CD4-positive, alpha-beta T cell (primary cell): Measurements from ENCODE around the gene PRKG1. TPM values are rescaled to one million over a fixed set of nuclear protein-coding genes. Genes with fewer than 3 reads are reported as not detected.

Experiments
- ATAC-seq: fragments of 200-7000 bp; cut with Tn5 transposase; one replicate; pipeline ENCODE4 v1.10.0; 2022; ENCODE audit warnings: mild to moderate bottlenecking; ENCODE audit not compliant: poor library complexity
- CTCF ChIA-PET: fragments of 350-600 bp; sonication (Branson Sonifier 250); formaldehyde crosslinking; loops from one replicate; lab custom pipeline; 2021; ENCODE audit warnings: antibody characterized with exemption, inconsistent platforms; lab: Charles Lee
- POLR2A ChIA-PET: fragments of 350-600 bp; sonication (Branson Sonifier 250); formaldehyde crosslinking; loops from one replicate; lab custom pipeline; 2021; ENCODE audit warnings: antibody characterized with exemption, inconsistent platforms; lab: Charles Lee
- DNase-seq, 14 experiments: peaks; one replicate each; pipeline ENCODE4 v3.0.0-alpha.2; 2013 to 2020; ENCODE audit warnings: mixed read lengths in 2 of 14
- H3K27ac ChIP-seq, 2 donors: one replicate each; pipeline versions ENCODE4 v1.5.1 to v1.7.0; 2013; ENCODE audit warnings: low read length in 2 of 2, low read depth in 1 of 2, mild to moderate bottlenecking in 1 of 2
- H3K27me3 ChIP-seq, 2 experiments: 1 replicate in 1 of 2; 2 replicates in 1 of 2; pipeline versions ENCODE4 v1.6.1 to v1.7.0; 2013; ENCODE audit warnings: low read length in 2 of 2, control low read depth in 1 of 2, mild to moderate bottlenecking in 1 of 2, moderate library complexity in 1 of 2; ENCODE audit not compliant: insufficient read depth in 2 of 2, control insufficient read depth in 1 of 2
- H3K36me3 ChIP-seq: one replicate; pipeline ENCODE4 v1.6.1; 2013; ENCODE audit warnings: low read length, control low read depth; ENCODE audit not compliant: insufficient read depth
- H3K4me1 ChIP-seq: one replicate; pipeline ENCODE4 v1.6.1; 2013; ENCODE audit warnings: low read length, control low read depth; ENCODE audit not compliant: insufficient read depth
- H3K4me3 ChIP-seq: one replicate; pipeline ENCODE4 v1.5.1; 2013; ENCODE audit warnings: mild to moderate bottlenecking, low read length, moderate library complexity
- H3K9me3 ChIP-seq, 2 experiments: 1 replicate in 1 of 2; 2 replicates in 1 of 2; pipeline versions ENCODE4 v1.6.1 to v1.7.0; 2013; ENCODE audit warnings: low read length in 2 of 2, mild to moderate bottlenecking in 2 of 2, control low read depth in 1 of 2, moderate library complexity in 1 of 2; ENCODE audit not compliant: control insufficient read depth in 1 of 2, insufficient read depth in 1 of 2
- H3K27ac Mint-ChIP-seq: one replicate; pipeline ENCODE4 v1.8.0; 2020; ENCODE audit warnings: mixed read lengths
- H3K27me3 Mint-ChIP-seq: one replicate; pipeline ENCODE4 v1.8.0; 2021; ENCODE audit warnings: mixed read lengths
- H3K36me3 Mint-ChIP-seq: one replicate; pipeline ENCODE4 v1.8.0; 2021; ENCODE audit warnings: low read depth, mixed read lengths
- H3K4me1 Mint-ChIP-seq: one replicate; pipeline ENCODE4 v1.8.0; 2021; ENCODE audit warnings: low read depth, mixed read lengths
- H3K4me3 Mint-ChIP-seq: one replicate; pipeline ENCODE4 v1.8.0; 2020; ENCODE audit warnings: mild to moderate bottlenecking, mixed read lengths
- H3K9me3 Mint-ChIP-seq: one replicate; pipeline ENCODE4 v1.8.0; 2020; ENCODE audit warnings: mixed read lengths
- CTCF ChIP-seq: fragments of 200-600 bp; IDR thresholded peaks from one replicate; pipeline ENCODE4 v1.8.0; 2022; ENCODE audit warnings: antibody characterized with exemption, mild to moderate bottlenecking
- intact Hi-C, 2 experiments: fragments of 100-400 bp; cut with DNase I in 1 of 2; cut with micrococcal nuclease in 1 of 2; formaldehyde crosslinking; loops; one replicate each; pipeline versions ENCODE4 v1.15.1 to v1.9.0; 2023 to 2025; cut with DNase I, micrococcal nuclease
- total RNA-seq, 174 experiments: library from RNA in 2 of 174; stranded (reverse) in 2 of 174; gene quantifications; one replicate each; pipeline ENCODE4 v1.2.3 and lab custom pipeline; 2021 to 2026

Gene PRKG1
- total RNA-seq, 2 experiments from 2014 or later = 0.31 TPM; not detected in 1

- Histone ChIP-seq H3K4me3 (no peak overlapping the region), H3K36me3 (no peaks in the 10 kb centered on the region), H3K27me3 (no peaks in the 10 kb centered on the region), H3K4me1 (no peaks in the 10 kb centered on the region), H3K27ac (no peak overlapping the region), H3K9me3 (no peaks in the 10 kb centered on the region)
- DNase-seq = no peak
- no peak overlapping the region for H3K4me3 Mint-ChIP-seq
- no peaks in the 10 kb centered on the region for H3K9me3 Mint-ChIP-seq
- TF ChIP-seq CTCF = no peak
- ATAC-seq = no peak
- H3K4me1 Mint-ChIP-seq = no peaks in the 10 kb centered on the region
- no peaks in the 10 kb centered on the region for H3K27me3 Mint-ChIP-seq
- intact Hi-C loops = no loop called here
- POLR2A ChIA-PET = no interaction called here
- no peak overlapping the region for H3K27ac Mint-ChIP-seq
- no peaks in the 10 kb centered on the region for H3K36me3 Mint-ChIP-seq
- CTCF ChIA-PET = no interaction called here
Observed at GRCh38 chr10:51180141-51180540, 105.9 kb downstream of the PRKG1 start.

GRCh38 chr10:51183783-51184182 is 109.5 kb downstream of the PRKG1 start:
- Mint-ChIP-seq H3K27ac (no peak overlapping the region), H3K27me3 (no peaks in the 10 kb centered on the region), H3K36me3 (no peaks in the 10 kb centered on the region), H3K4me1 (no peaks in the 10 kb centered on the region), H3K4me3 (no peak overlapping the region), H3K9me3 (no peaks in the 10 kb centered on the region)
- DNase-seq (no peak), ATAC-seq (no peak)
- CTCF ChIA-PET = interaction anchor here (0.7 kb wide), 1 partner anchor 20 kb away, joined by 3 read pairs; no protein-coding TSS in a partner anchor
- TF ChIP-seq CTCF = no peak
- POLR2A ChIA-PET = no interaction called here
- Histone ChIP-seq H3K9me3 (no peaks in the 10 kb centered on the region), H3K4me1 (no peaks in the 10 kb centered on the region), H3K4me3 (no peak overlapping the region), H3K27me3 (no peaks in the 10 kb centered on the region), H3K27ac (no peak overlapping the region), H3K36me3 (no peaks in the 10 kb centered on the region)
- intact Hi-C loops = no loop called here

- intact Hi-C loops = no loop called here
- Mint-ChIP-seq H3K27me3 (no peaks in the 10 kb centered on the region), H3K4me3 (no peak overlapping the region), H3K9me3 (no peaks in the 10 kb centered on the region), H3K4me1 (no peaks in the 10 kb centered on the region), H3K36me3 (no peaks in the 10 kb centered on the region), H3K27ac (no peak overlapping the region)
- Histone ChIP-seq H3K36me3 (no peaks in the 10 kb centered on the region), H3K9me3 (no peaks in the 10 kb centered on the region), H3K4me1 (no peaks in the 10 kb centered on the region), H3K27ac (no peak overlapping the region), H3K27me3 (no peaks in the 10 kb centered on the region), H3K4me3 (no peak overlapping the region)
- ATAC-seq (no peak), DNase-seq (no peak)
- POLR2A ChIA-PET = no interaction called here
- CTCF ChIA-PET = no interaction called here
- no peak for TF ChIP-seq CTCF
Observed at GRCh38 chr10:51186361-51186760, 112.1 kb downstream of the PRKG1 start.
